ENCODE data around the gene NISCH.

The NISCH gene

DNA sequence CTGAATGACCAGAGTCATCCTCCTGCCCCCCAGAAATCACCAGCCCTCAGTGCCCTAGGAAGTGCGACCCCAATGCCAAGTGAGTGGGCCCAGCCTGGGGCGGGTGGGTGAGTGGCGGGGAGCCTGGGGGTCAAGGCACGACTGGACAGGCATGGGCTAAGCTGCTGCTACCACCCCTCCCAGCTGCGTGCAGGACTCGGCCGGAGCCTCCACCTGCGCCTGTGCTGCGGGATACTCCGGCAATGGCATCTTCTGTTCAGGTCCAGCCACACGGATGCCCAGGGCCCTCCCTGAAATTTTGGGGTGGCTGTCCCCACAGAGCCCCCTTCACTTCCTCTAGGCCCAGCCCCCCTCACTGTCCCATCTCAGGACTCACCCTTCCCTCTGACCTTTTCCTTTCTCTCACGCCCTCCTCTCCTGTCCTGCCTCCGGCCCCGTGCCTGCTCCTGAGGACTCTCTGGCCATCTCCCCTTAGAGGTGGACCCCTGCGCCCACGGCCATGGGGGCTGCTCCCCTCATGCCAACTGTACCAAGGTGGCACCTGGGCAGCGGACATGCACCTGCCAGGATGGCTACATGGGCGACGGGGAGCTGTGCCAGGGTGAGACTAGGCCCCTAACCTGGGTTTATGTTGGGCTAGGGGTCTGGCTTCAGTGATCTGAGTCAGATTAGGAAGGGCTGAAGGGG is 61.2 kb downstream of the NISCH start:
- Histone ChIP-seq H3K9me3 (ENCODE audit: control insufficient read depth, low read depth, low read length) (no peaks in the 10 kb centered on the region), H3K9ac (ENCODE audit: low read length) (no peak overlapping the region), H3K4me1 (ENCODE audit: control insufficient read depth, low read depth, low read length) (no peaks in the 10 kb centered on the region), H3K27ac (ENCODE audit: low read length) (no peak overlapping the region), H3K27me3 (ENCODE audit: control insufficient read depth, insufficient read depth, low read length) (peaks cover 6% of the 10 kb centered on the region), H3K4me3 (ENCODE audit: low read length) (no peak overlapping the region), H3K36me3 (ENCODE audit: control insufficient read depth, low read depth, low read length) (no peaks in the 10 kb centered on the region)

DNA sequence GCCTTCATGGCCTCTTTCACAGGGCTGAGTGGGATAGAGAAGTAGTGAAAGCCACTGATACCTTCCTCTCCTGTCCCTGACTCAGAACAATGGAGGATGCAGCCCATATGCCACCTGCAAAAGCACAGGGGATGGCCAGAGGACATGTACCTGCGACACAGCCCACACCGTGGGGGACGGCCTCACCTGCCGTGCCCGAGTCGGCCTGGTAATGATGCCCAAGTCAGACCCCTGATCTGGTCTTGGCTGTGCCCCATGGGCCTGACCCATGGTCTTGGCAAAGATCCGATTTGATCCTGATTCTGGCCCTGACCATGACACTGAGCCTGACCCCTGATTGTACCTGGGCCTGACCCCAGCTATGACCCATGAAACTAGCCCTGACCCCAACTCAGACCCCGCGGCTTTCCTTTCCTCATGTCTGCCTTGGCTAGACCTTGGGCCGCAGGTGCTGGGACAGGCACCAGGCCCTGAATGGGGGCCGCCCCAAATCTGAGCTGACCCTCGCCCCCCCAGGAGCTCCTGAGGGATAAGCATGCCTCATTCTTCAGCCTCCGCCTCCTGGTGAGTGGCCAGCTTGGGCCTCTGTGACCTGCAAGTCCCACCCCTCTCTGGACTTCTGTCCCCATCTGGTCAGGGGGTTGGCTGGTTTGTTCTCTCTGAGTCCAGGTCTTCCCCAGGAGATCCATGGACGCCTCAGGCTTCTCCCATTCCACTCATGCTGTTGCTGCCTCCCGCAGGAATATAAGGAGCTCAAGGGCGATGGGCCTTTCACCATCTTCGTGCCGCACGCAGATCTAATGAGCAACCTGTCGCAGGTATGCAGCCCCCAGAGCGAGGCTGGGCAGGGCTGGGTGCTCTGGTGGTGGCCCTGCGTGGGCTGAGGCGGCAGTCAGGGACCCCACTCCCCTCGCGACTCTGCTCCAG is 62.7 kb downstream of the NISCH start:
- no peaks in the 10 kb centered on the region for H3K4me1 ChIP-seq (ENCODE audit: control insufficient read depth, low read depth, low read length)
- peaks cover 6% of the 10 kb centered on the region for H3K27me3 ChIP-seq (ENCODE audit: control insufficient read depth, insufficient read depth, low read length)
- peak overlapping the region; percentile 48 for H3K4me3 ChIP-seq (ENCODE audit: low read length)
- no peak overlapping the region for H3K9ac ChIP-seq (ENCODE audit: low read length)
- H3K27ac ChIP-seq (ENCODE audit: low read length) = no peak overlapping the region
- H3K9me3 ChIP-seq (ENCODE audit: control insufficient read depth, low read depth, low read length) = no peaks in the 10 kb centered on the region
- H3K36me3 ChIP-seq (ENCODE audit: control insufficient read depth, low read depth, low read length) = no peaks in the 10 kb centered on the region

DNA sequence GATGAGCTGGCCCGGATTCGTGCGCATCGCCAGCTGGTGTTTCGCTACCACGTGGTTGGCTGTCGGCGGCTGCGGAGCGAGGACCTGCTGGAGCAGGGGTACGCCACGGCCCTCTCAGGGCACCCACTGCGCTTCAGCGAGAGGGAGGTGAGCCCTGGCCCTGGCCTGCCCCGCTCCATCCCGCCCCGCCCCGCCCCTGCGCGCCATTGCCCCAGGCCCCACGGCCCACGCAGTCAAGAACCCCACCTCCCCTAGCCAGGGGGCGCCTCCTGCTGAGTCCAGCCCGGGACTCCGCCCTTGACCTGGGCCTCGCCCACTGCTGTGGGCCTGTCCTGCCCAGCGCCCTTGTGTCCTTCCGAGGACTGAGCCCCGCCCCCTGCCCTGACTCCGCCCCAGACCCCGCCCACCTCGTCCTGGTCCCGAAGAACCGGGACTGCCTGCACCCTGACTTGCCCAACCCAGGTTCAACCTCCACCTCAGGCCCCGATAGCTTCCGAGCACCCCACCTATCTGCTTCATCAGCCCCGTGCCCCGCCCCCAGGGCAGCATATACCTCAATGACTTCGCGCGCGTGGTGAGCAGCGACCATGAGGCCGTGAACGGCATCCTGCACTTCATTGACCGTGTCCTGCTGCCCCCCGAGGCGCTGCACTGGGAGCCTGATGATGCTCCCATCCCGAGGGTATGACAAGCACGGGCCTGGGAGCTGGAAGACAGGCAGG is 63.5 kb downstream of the NISCH start:
- peak overlapping the region; percentile 48 for H3K4me3 ChIP-seq (ENCODE audit: low read length)
- peaks cover 6% of the 10 kb centered on the region for H3K27me3 ChIP-seq (ENCODE audit: control insufficient read depth, insufficient read depth, low read length)
- no peaks in the 10 kb centered on the region for H3K9me3 ChIP-seq (ENCODE audit: control insufficient read depth, low read depth, low read length)
- no peaks in the 10 kb centered on the region for H3K4me1 ChIP-seq (ENCODE audit: control insufficient read depth, low read depth, low read length)
- no peak overlapping the region for H3K9ac ChIP-seq (ENCODE audit: low read length)
- H3K36me3 ChIP-seq (ENCODE audit: control insufficient read depth, low read depth, low read length) = peaks cover 3% of the 10 kb centered on the region
- H3K27ac ChIP-seq (ENCODE audit: low read length) = no peak overlapping the region

DNA sequence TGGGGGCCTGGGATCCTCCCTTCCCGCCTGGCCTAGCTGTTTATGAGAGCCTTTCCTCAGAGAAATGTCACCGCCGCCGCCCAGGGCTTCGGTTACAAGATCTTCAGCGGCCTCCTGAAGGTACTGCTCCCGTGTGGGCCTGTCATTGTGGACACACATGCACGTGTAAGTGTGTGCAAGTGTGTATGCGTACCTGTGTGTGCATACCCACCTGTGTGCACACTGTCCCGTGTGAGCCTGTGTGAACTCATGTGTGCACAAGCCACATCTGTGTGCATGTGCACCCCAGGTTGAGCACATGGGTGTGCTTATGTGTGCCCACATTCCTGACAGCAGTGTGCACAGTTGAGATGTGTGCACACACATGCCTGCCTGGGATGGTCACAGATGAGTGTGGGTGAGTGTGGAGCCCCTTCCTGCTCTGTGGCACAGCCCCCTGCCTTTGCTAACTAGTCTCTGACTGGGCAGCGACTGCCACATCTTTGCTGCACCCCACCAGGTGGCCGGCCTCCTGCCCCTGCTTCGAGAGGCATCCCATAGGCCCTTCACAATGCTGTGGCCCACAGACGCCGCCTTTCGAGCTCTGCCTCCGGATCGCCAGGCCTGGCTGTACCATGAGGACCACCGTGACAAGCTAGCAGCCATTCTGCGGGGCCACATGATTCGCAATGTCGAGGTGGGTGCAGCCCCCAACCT is 64.2 kb downstream of the NISCH start:
- Histone ChIP-seq H3K9me3 (ENCODE audit: control insufficient read depth, low read depth, low read length) (no peaks in the 10 kb centered on the region), H3K4me3 (ENCODE audit: low read length) (no peak overlapping the region)

DNA sequence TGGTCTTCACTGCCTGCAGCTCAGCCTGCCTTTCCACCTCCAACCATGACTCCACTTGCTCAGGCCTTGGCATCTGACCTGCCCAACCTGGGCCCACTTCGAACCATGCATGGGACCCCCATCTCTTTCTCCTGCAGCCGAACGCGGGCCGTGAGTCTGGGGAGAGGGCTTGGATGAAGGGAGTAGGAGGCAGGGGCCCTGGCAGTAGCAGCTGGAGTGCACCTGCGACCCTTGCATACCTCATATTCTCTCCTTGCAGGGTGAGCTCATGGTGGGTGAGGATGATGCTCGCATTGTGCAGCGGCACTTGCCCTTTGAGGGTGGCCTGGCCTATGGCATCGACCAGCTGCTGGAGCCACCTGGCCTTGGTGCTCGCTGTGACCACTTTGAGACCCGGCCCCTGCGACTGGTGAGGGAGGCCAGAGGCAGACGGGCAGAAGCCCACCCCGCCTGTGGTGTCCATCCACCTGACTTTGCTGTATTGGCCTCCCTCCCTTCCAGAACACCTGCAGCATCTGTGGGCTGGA is 64.8 kb downstream of the NISCH start:
- Histone ChIP-seq H3K9ac (ENCODE audit: low read length) (no peak overlapping the region), H3K36me3 (ENCODE audit: control insufficient read depth, low read depth, low read length) (peaks cover 13% of the 10 kb centered on the region), H3K27ac (ENCODE audit: low read length) (no peak overlapping the region), H3K4me3 (ENCODE audit: low read length) (no peak overlapping the region), H3K4me1 (ENCODE audit: control insufficient read depth, low read depth, low read length) (no peaks in the 10 kb centered on the region), H3K9me3 (ENCODE audit: control insufficient read depth, low read depth, low read length) (no peaks in the 10 kb centered on the region), H3K27me3 (ENCODE audit: control insufficient read depth, insufficient read depth, low read length) (peaks cover 6% of the 10 kb centered on the region)

More for the DNA sequence above, 64.2 kb downstream of the NISCH start:
- H3K27ac ChIP-seq (ENCODE audit: low read length) = no peak overlapping the region
- H3K27me3 ChIP-seq (ENCODE audit: control insufficient read depth, insufficient read depth, low read length) = peaks cover 6% of the 10 kb centered on the region
- peaks cover 10% of the 10 kb centered on the region for H3K36me3 ChIP-seq (ENCODE audit: control insufficient read depth, low read depth, low read length)
- H3K4me1 ChIP-seq (ENCODE audit: control insufficient read depth, low read depth, low read length) = no peaks in the 10 kb centered on the region
- H3K9ac ChIP-seq (ENCODE audit: low read length) = no peak overlapping the region

DNA sequence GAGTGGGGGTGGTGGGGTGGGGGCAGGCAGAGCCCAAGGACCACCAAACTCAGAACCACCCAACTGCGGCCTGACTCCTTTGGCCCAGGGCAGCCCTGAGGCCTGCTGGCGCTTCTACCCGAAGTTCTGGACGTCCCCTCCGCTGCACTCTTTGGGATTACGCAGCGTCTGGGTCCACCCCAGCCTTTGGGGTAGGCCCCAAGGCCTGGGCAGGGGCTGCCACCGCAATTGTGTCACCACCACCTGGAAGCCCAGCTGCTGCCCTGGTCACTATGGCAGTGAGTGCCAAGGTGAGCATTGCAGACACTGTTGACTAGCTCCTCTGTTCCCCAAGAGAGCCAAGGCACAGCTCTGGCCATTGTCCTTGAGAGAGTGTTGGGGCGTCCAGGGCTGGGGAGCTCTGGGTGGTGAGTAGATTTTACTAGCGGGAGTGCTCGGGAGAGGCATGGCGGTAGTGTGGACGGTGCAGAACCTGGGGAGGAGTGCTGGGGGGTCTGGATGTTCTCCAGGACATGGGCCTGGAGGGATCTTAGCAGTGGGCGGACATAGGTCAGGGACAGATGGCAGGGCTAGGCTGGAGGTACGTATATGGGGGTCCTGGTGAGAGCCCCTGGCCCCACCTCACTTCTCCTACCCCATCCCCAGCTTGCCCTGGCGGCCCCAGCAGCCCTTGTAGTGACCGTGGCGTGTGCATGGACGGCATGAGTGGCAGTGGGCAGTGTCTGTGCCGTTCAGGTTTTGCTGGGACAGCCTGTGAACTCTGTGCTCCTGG is 65.5 kb downstream of the NISCH start:
- no peaks in the 10 kb centered on the region for H3K9me3 ChIP-seq (ENCODE audit: control insufficient read depth, low read depth, low read length)
- H3K27me3 ChIP-seq (ENCODE audit: control insufficient read depth, insufficient read depth, low read length) = peaks cover 6% of the 10 kb centered on the region
- no peak overlapping the region for H3K4me3 ChIP-seq (ENCODE audit: low read length)
- peaks cover 20% of the 10 kb centered on the region for H3K36me3 ChIP-seq (ENCODE audit: control insufficient read depth, low read depth, low read length)
- no peaks in the 10 kb centered on the region for H3K4me1 ChIP-seq (ENCODE audit: control insufficient read depth, low read depth, low read length)
- H3K27ac ChIP-seq (ENCODE audit: low read length) = no peak overlapping the region
- no peak overlapping the region for H3K9ac ChIP-seq (ENCODE audit: low read length)

DNA sequence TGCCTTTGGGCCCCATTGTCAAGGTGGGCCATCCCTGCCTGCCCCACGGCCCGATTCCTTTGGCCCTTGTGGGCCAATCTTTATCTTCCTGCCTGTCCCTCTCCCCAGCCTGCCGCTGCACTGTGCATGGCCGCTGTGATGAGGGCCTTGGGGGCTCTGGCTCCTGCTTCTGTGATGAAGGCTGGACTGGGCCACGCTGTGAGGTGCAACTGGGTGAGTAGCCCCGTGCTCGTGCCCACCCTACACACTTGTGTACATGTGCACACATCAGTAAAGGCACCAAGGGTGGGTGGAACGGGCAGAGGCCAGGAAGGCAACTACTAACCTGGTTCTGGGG is 66.1 kb downstream of the NISCH start:
- no peak overlapping the region for H3K27ac ChIP-seq (ENCODE audit: low read length)
- H3K36me3 ChIP-seq (ENCODE audit: control insufficient read depth, low read depth, low read length) = peaks cover 25% of the 10 kb centered on the region
- no peak overlapping the region for H3K9ac ChIP-seq (ENCODE audit: low read length)
- H3K4me1 ChIP-seq (ENCODE audit: control insufficient read depth, low read depth, low read length) = no peaks in the 10 kb centered on the region
- H3K4me3 ChIP-seq (ENCODE audit: low read length) = no peak overlapping the region
- H3K9me3 ChIP-seq (ENCODE audit: control insufficient read depth, low read depth, low read length) = no peaks in the 10 kb centered on the region
- H3K27me3 ChIP-seq (ENCODE audit: control insufficient read depth, insufficient read depth, low read length) = peaks cover 6% of the 10 kb centered on the region

DNA sequence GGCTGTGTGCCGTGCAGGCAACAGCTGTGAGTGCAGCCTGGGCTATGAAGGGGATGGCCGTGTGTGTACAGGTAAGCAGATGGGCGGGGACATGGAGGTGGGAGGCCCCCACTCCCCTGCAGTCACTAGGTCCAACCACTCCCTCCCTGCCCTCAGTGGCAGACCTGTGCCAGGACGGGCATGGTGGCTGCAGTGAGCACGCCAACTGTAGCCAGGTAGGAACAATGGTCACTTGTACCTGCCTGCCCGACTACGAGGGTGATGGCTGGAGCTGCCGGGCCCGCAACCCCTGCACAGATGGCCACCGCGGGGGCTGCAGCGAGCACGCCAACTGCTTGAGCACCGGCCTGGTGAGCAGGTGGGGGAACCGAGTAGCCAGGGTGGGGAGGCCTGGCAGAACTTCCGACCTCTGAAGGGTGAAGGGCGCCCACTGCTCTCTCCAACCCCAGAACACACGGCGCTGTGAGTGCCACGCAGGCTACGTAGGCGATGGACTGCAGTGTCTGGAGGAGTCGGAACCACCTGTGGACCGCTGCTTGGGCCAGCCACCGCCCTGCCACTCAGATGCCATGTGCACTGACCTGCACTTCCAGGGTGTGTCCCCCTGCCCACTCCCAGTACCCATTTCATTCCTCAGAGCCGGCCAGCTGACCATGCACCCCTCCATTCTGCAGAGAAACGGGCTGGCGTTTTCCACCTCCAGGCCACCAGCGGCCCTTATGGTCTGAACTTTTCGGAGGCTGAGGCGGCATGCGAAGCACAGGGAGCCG is 66.7 kb downstream of the NISCH start:
- H3K36me3 ChIP-seq (ENCODE audit: control insufficient read depth, low read depth, low read length) = peaks cover 30% of the 10 kb centered on the region
- no peaks in the 10 kb centered on the region for H3K4me1 ChIP-seq (ENCODE audit: control insufficient read depth, low read depth, low read length)
- peaks cover 6% of the 10 kb centered on the region for H3K27me3 ChIP-seq (ENCODE audit: control insufficient read depth, insufficient read depth, low read length)
- no peak overlapping the region for H3K4me3 ChIP-seq (ENCODE audit: low read length)
- H3K9me3 ChIP-seq (ENCODE audit: control insufficient read depth, low read depth, low read length) = no peaks in the 10 kb centered on the region
- H3K27ac ChIP-seq (ENCODE audit: low read length) = no peak overlapping the region
- no peak overlapping the region for H3K9ac ChIP-seq (ENCODE audit: low read length)

DNA sequence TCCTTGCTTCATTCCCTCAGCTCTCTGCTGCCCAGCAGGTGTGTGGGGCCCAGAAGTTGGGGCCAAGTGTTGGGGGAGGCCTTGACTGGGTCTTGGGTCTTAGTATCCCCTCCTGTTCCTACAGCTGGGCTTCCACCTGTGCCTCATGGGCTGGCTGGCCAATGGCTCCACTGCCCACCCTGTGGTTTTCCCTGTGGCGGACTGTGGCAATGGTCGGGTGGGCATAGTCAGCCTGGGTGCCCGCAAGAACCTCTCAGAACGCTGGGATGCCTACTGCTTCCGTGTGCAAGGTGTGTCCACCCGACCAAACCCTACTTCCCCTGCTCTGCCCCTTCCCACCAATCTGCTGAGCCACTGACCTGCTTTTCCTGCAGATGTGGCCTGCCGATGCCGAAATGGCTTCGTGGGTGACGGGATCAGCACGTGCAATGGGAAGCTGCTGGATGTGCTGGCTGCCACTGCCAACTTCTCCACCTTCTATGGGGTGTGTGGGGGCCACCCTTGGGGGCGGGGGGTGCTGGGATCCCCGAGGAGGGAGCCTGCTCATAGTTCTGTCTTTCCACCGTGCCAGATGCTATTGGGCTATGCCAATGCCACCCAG is 67.3 kb downstream of the NISCH start:
- H3K9ac ChIP-seq (ENCODE audit: low read length) = no peak overlapping the region
- H3K27ac ChIP-seq (ENCODE audit: low read length) = no peak overlapping the region
- no peak overlapping the region for H3K4me3 ChIP-seq (ENCODE audit: low read length)
- H3K9me3 ChIP-seq (ENCODE audit: control insufficient read depth, low read depth, low read length) = no peaks in the 10 kb centered on the region
- no peaks in the 10 kb centered on the region for H3K4me1 ChIP-seq (ENCODE audit: control insufficient read depth, low read depth, low read length)
- H3K27me3 ChIP-seq (ENCODE audit: control insufficient read depth, insufficient read depth, low read length) = peaks cover 5% of the 10 kb centered on the region
- H3K36me3 ChIP-seq (ENCODE audit: control insufficient read depth, low read depth, low read length) = peaks cover 36% of the 10 kb centered on the region
